Ovary (tissue), 9 donors: Measurements from ENCODE around the gene ADK. TPM values are rescaled to one million over a fixed set of nuclear protein-coding genes. Genes with fewer than 3 reads are reported as not detected.

Experiments
- DNase-seq, 5 donors: peaks; one replicate each; pipeline ENCODE4 v3.0.0-alpha.2; 2019 to 2020
- H3K27ac ChIP-seq, 2 donors: fragments of 200-600 bp; one replicate each; pipeline versions ENCODE4 v1.5.1 to v1.8.0; 2019 to 2022
- H3K27me3 ChIP-seq: fragments of 200-600 bp; one replicate; pipeline ENCODE4 v1.8.0; 2022
- H3K36me3 ChIP-seq: fragments of 200-600 bp; sonication (generic); one replicate; pipeline ENCODE4 v1.5.1; 2019
- H3K4me1 ChIP-seq: one replicate; pipeline ENCODE4 v1.8.1; 2013; ENCODE audit warnings: mild to moderate bottlenecking, moderate library complexity; ENCODE audit not compliant: insufficient read depth
- H3K4me3 ChIP-seq: fragments of 200-600 bp; sonication (generic); one replicate; pipeline ENCODE4 v1.5.1; 2017
- H3K9me3 ChIP-seq, 2 donors: fragments of 200-600 bp in 1 of 2; sonication (generic) in 1 of 2; one replicate each; pipeline versions ENCODE4 v1.5.1 to v1.8.1; 2013 to 2019; ENCODE audit warnings: mild to moderate bottlenecking in 1 of 2, moderate library complexity in 1 of 2
- CTCF ChIP-seq, 3 donors: fragments of 450-650 bp in 2 of 3; fragments of 200-600 bp in 1 of 3; IDR thresholded peaks; one replicate each; pipeline versions ENCODE4 v1.5.1 to v1.8.0; 2016 to 2022; ENCODE audit warnings: antibody characterized with exemption in 3 of 3, mild to moderate bottlenecking in 1 of 3
- EP300 ChIP-seq: sonication (generic); formaldehyde crosslinking; IDR thresholded peaks from one replicate; pipeline ENCODE4 v1.6.1; 2017; ENCODE audit warnings: antibody characterized with exemption
- POLR2A ChIP-seq: fragments of 450-650 bp; IDR thresholded peaks from one replicate; pipeline ENCODE4 v1.6.1; 2017; ENCODE audit warnings: antibody characterized with exemption, mild to moderate bottlenecking, moderate library complexity
- WGBS, 3 donors: extraction: QIAGEN DNeasy Blood & Tissue Kit in 1 of 3; methylation state at CpG; one replicate each; pipeline versions ENCODE4 v1.1.5 to v1.1.7; 2013 to 2017; 5-methylcytosine and 5-hydroxymethylcytosine counted together
- intact Hi-C, 4 donors: fragments of 100-400 bp; cut with DNase I; formaldehyde crosslinking; loops; one replicate each; pipeline versions ENCODE4 v1.11.0 to v1.15.1; 2022 to 2023
- polyA plus RNA-seq, 2 donors: library from polyadenylated mRNA; stranded (reverse); fragments of 200-250 nt in 1 of 2; fragments of 350-450 nt in 1 of 2; fragmentation: Illumina TruSeq in 1 of 2; extraction: RNeasy Lipid Tissue Mini Kit (QIAGEN cat#74804) in 1 of 2; gene quantifications; one replicate each; pipeline ENCODE4 v1.2.3, GENCODE V29; 2013 to 2014
- total RNA-seq, 7 donors: library from RNA; depleted of rRNA in 2 of 7; stranded (reverse); fragments of >200 nt in 2 of 7; fragmentation: NEBNext Ultra II Directional in 3 of 7; extraction: Animal tissue kit (Norgen Biotek cat#: 25700) in 3 of 7; gene quantifications; one replicate each; pipeline versions ENCODE4 v1.1.0 to v1.2.4, GENCODE V29; 2016 to 2023
- donor health status: DM: no; HTN: no; CAD: no; lungs with moderate emphysema.
- donor health status: DM: no; HTN: no; CAD: no.
- donor health status: Bipolar disorder and iron deficiency.
- donor health status: DM: yes; HTN: yes; CAD: no.
- donor health status: DM: no; HTN: no; CAD: no.
- donor health status: DM: yes; HTN: yes; CAD: no.

The ADK gene
- total and polyA plus RNA-seq, 9 donors, result 9.4 to 20.4 (median 12.2) TPM

- 65 to 77% (median 75%) methylated on average over 1 of the region's 1 CpG for WGBS, 3 donors
- Histone ChIP-seq H3K4me3 (no peak overlapping the region), H3K27me3 (no peaks in the 10 kb centered on the region), H3K9me3 (no peaks in the 10 kb centered on the region), H3K4me1 (no peaks in the 10 kb centered on the region), H3K36me3 (no peaks in the 10 kb centered on the region), H3K27ac (no peak overlapping the region)
- TF ChIP-seq POLR2A (no peak), EP300 (no peak), CTCF (IDR thresholded peaks at IDR 0.05) (no peak)
- DNase-seq, result no peak
- intact Hi-C loops, result no loop called here
Measured at GRCh38 chr10:74433595-74433956, 282.6 kb downstream of the ADK start.

GRCh38 chr10:74433993-74434392 lies 283.0 kb downstream of the ADK start:
- no peaks in the 10 kb centered on the region for H3K27me3 ChIP-seq
- H3K9me3 ChIP-seq, result no peaks in the 10 kb centered on the region
- H3K4me1 ChIP-seq, result no peaks in the 10 kb centered on the region
- H3K36me3 ChIP-seq, result no peaks in the 10 kb centered on the region
- intact Hi-C loops, result no loop called here
- WGBS, 3 donors, result 61 to 72% (median 70%) methylated on average over 1 of the region's 1 CpG
- no peak overlapping the region for H3K4me3 ChIP-seq
- TF ChIP-seq POLR2A (no peak), EP300 (no peak), CTCF (IDR thresholded peaks at IDR 0.05) (no peak)
- no peak overlapping the region for H3K27ac ChIP-seq
- DNase-seq, result no peak

- no peaks in the 10 kb centered on the region for H3K4me1 ChIP-seq
- H3K27ac ChIP-seq, result no peak overlapping the region
- H3K36me3 ChIP-seq, result no peaks in the 10 kb centered on the region
- H3K9me3 ChIP-seq, result no peaks in the 10 kb centered on the region
- WGBS, 3 donors, result 93 to 100% (median 97%) methylated on average over 1 of the region's 1 CpG
- DNase-seq, result no peak
- H3K27me3 ChIP-seq, result no peaks in the 10 kb centered on the region
- intact Hi-C loops, result no loop called here
- TF ChIP-seq EP300 (no peak), CTCF (IDR thresholded peaks at IDR 0.05) (no peak), POLR2A (no peak)
- H3K4me3 ChIP-seq, result no peak overlapping the region
Measured at GRCh38 chr10:74434547-74434946, 283.5 kb downstream of the ADK start.

GRCh38 chr10:74436523-74437170 lies 285.6 kb downstream of the ADK start:
- intact Hi-C loops, result no loop called here
- TF ChIP-seq EP300 (no peak), CTCF (IDR thresholded peaks at IDR 0.05) (no peak), POLR2A (no peak)
- no peak for DNase-seq

More at GRCh38 chr10:74436523-74437170, 285.6 kb downstream of the ADK start:
- Histone ChIP-seq H3K9me3 (no peaks in the 10 kb centered on the region), H3K4me3 (no peak overlapping the region), H3K4me1 (no peaks in the 10 kb centered on the region), H3K27ac (no peak overlapping the region), H3K27me3 (no peaks in the 10 kb centered on the region), H3K36me3 (no peaks in the 10 kb centered on the region)
- WGBS, 3 donors, result 92 to 95% (median 93%) methylated on average over 3 of the region's 3 CpGs
